Measurements from ENCODE around the gene ARMC2.

ARMC2 gene

GRCh38 chr6:108982154-108983113, 134.2 kb downstream of the ARMC2 start:
- Histone ChIP-seq H3K9me3 (ENCODE audit: control insufficient read depth, low read length) (no peaks in the 10 kb centered on the region), H3K27ac (ENCODE audit: insufficient read depth, low read depth, low read length, poor library complexity, severe bottlenecking) (no peak overlapping the region), H3K4me1 (ENCODE audit: control insufficient read depth, insufficient read depth, low read length) (no peaks in the 10 kb centered on the region), H3K36me3 (ENCODE audit: control insufficient read depth, insufficient read depth, low read length) (no peaks in the 10 kb centered on the region), H3K4me3 (ENCODE audit: insufficient read depth, low read depth, low read length) (no peak overlapping the region), H3K27me3 (ENCODE audit: control insufficient read depth, insufficient read depth, low read length, poor library complexity, severe bottlenecking) (no peaks in the 10 kb centered on the region)
- WGBS, 2 experiments: 94 to 95% methylated on average over 9 of the region's 10 CpGs

- no peak overlapping the region for H3K27ac ChIP-seq (ENCODE audit: insufficient read depth, low read depth, low read length, poor library complexity, severe bottlenecking)
- no peaks in the 10 kb centered on the region for H3K4me1 ChIP-seq (ENCODE audit: control insufficient read depth, insufficient read depth, low read length)
- no peaks in the 10 kb centered on the region for H3K9me3 ChIP-seq (ENCODE audit: control insufficient read depth, low read length)
- WGBS, 2 experiments: 88 to 92% methylated on average over 1 of the region's 1 CpG
- no peaks in the 10 kb centered on the region for H3K36me3 ChIP-seq (ENCODE audit: control insufficient read depth, insufficient read depth, low read length)
- no peaks in the 10 kb centered on the region for H3K27me3 ChIP-seq (ENCODE audit: control insufficient read depth, insufficient read depth, low read length, poor library complexity, severe bottlenecking)
- no peak overlapping the region for H3K4me3 ChIP-seq (ENCODE audit: insufficient read depth, low read depth, low read length)
Observed at GRCh38 chr6:108983151-108983550, 134.9 kb downstream of the ARMC2 start.

GRCh38 chr6:108985301-108985700, 137.1 kb downstream of the ARMC2 start:
- H3K27me3 ChIP-seq (ENCODE audit: control insufficient read depth, insufficient read depth, low read length, poor library complexity, severe bottlenecking): no peaks in the 10 kb centered on the region
- H3K4me1 ChIP-seq (ENCODE audit: control insufficient read depth, insufficient read depth, low read length): no peaks in the 10 kb centered on the region
- no peak overlapping the region for H3K4me3 ChIP-seq (ENCODE audit: insufficient read depth, low read depth, low read length)
- no peak overlapping the region for H3K27ac ChIP-seq (ENCODE audit: insufficient read depth, low read depth, low read length, poor library complexity, severe bottlenecking)
- peaks cover 1% of the 10 kb centered on the region for H3K36me3 ChIP-seq (ENCODE audit: control insufficient read depth, insufficient read depth, low read length)
- no peaks in the 10 kb centered on the region for H3K9me3 ChIP-seq (ENCODE audit: control insufficient read depth, low read length)

GRCh38 chr6:108987156-108987555, 138.9 kb downstream of the ARMC2 start:
- Histone ChIP-seq H3K27me3 (ENCODE audit: control insufficient read depth, insufficient read depth, low read length, poor library complexity, severe bottlenecking) (no peaks in the 10 kb centered on the region), H3K4me1 (ENCODE audit: control insufficient read depth, insufficient read depth, low read length) (no peaks in the 10 kb centered on the region), H3K36me3 (ENCODE audit: control insufficient read depth, insufficient read depth, low read length) (peaks cover 6% of the 10 kb centered on the region), H3K4me3 (ENCODE audit: insufficient read depth, low read depth, low read length) (no peak overlapping the region), H3K27ac (ENCODE audit: insufficient read depth, low read depth, low read length, poor library complexity, severe bottlenecking) (no peak overlapping the region), H3K9me3 (ENCODE audit: control insufficient read depth, low read length) (no peaks in the 10 kb centered on the region)

GRCh38 chr6:108988296-108988695, 140.1 kb downstream of the ARMC2 start:
- no peak overlapping the region for H3K27ac ChIP-seq (ENCODE audit: insufficient read depth, low read depth, low read length, poor library complexity, severe bottlenecking)

GRCh38 chr6:108988765-108989164, 140.5 kb downstream of the ARMC2 start:
- no peak overlapping the region for H3K4me3 ChIP-seq (ENCODE audit: insufficient read depth, low read depth, low read length)
- no peak overlapping the region for H3K27ac ChIP-seq (ENCODE audit: insufficient read depth, low read depth, low read length, poor library complexity, severe bottlenecking)
- no peaks in the 10 kb centered on the region for H3K9me3 ChIP-seq (ENCODE audit: control insufficient read depth, low read length)
- peaks cover 6% of the 10 kb centered on the region for H3K36me3 ChIP-seq (ENCODE audit: control insufficient read depth, insufficient read depth, low read length)
- WGBS, 2 experiments: 86 to 94% methylated on average over 5 of the region's 5 CpGs
- no peaks in the 10 kb centered on the region for H3K4me1 ChIP-seq (ENCODE audit: control insufficient read depth, insufficient read depth, low read length)
- H3K27me3 ChIP-seq (ENCODE audit: control insufficient read depth, insufficient read depth, low read length, poor library complexity, severe bottlenecking): no peaks in the 10 kb centered on the region

More at GRCh38 chr6:108988296-108988695, 140.1 kb downstream of the ARMC2 start:
- no peaks in the 10 kb centered on the region for H3K4me1 ChIP-seq (ENCODE audit: control insufficient read depth, insufficient read depth, low read length)
- H3K4me3 ChIP-seq (ENCODE audit: insufficient read depth, low read depth, low read length): no peak overlapping the region
- no peaks in the 10 kb centered on the region for H3K9me3 ChIP-seq (ENCODE audit: control insufficient read depth, low read length)
- H3K36me3 ChIP-seq (ENCODE audit: control insufficient read depth, insufficient read depth, low read length): peaks cover 6% of the 10 kb centered on the region
- H3K27me3 ChIP-seq (ENCODE audit: control insufficient read depth, insufficient read depth, low read length, poor library complexity, severe bottlenecking): no peaks in the 10 kb centered on the region
- 94 to 100% methylated on average over 2 to 3 of the region's 3 CpGs for WGBS, 2 experiments

GRCh38 chr6:108989700-108990099, 141.5 kb downstream of the ARMC2 start:
- Histone ChIP-seq H3K36me3 (ENCODE audit: control insufficient read depth, insufficient read depth, low read length) (peaks cover 6% of the 10 kb centered on the region), H3K27ac (ENCODE audit: insufficient read depth, low read depth, low read length, poor library complexity, severe bottlenecking) (no peak overlapping the region), H3K4me3 (ENCODE audit: insufficient read depth, low read depth, low read length) (no peak overlapping the region), H3K4me1 (ENCODE audit: control insufficient read depth, insufficient read depth, low read length) (no peaks in the 10 kb centered on the region), H3K27me3 (ENCODE audit: control insufficient read depth, insufficient read depth, low read length, poor library complexity, severe bottlenecking) (no peaks in the 10 kb centered on the region), H3K9me3 (ENCODE audit: control insufficient read depth, low read length) (no peaks in the 10 kb centered on the region)
- 95 to 96% methylated on average over 3 of the region's 3 CpGs for WGBS, 2 experiments

- Histone ChIP-seq H3K27me3 (ENCODE audit: control insufficient read depth, insufficient read depth, low read length, poor library complexity, severe bottlenecking) (no peaks in the 10 kb centered on the region), H3K9me3 (ENCODE audit: control insufficient read depth, low read length) (no peaks in the 10 kb centered on the region), H3K36me3 (ENCODE audit: control insufficient read depth, insufficient read depth, low read length) (peaks cover 6% of the 10 kb centered on the region), H3K27ac (ENCODE audit: insufficient read depth, low read depth, low read length, poor library complexity, severe bottlenecking) (no peak overlapping the region), H3K4me3 (ENCODE audit: insufficient read depth, low read depth, low read length) (no peak overlapping the region), H3K4me1 (ENCODE audit: control insufficient read depth, insufficient read depth, low read length) (no peaks in the 10 kb centered on the region)
- 83 to 85% methylated on average over 3 of the region's 3 CpGs for WGBS, 2 experiments
Observed at GRCh38 chr6:108993876-108994275, 145.7 kb downstream of the ARMC2 start.

GRCh38 chr6:108995296-108995695, 147.1 kb downstream of the ARMC2 start:
- Histone ChIP-seq H3K27me3 (ENCODE audit: control insufficient read depth, insufficient read depth, low read length, poor library complexity, severe bottlenecking) (no peaks in the 10 kb centered on the region), H3K4me3 (ENCODE audit: insufficient read depth, low read depth, low read length) (no peak overlapping the region), H3K9me3 (ENCODE audit: control insufficient read depth, low read length) (no peaks in the 10 kb centered on the region), H3K36me3 (ENCODE audit: control insufficient read depth, insufficient read depth, low read length) (peaks cover 7% of the 10 kb centered on the region), H3K4me1 (ENCODE audit: control insufficient read depth, insufficient read depth, low read length) (no peaks in the 10 kb centered on the region), H3K27ac (ENCODE audit: insufficient read depth, low read depth, low read length, poor library complexity, severe bottlenecking) (no peak overlapping the region)

GRCh38 chr6:108996208-108996607, 148.0 kb downstream of the ARMC2 start:
- 86 to 87% methylated on average over 1 of the region's 1 CpG for WGBS, 2 experiments
- Histone ChIP-seq H3K27me3 (ENCODE audit: control insufficient read depth, insufficient read depth, low read length, poor library complexity, severe bottlenecking) (no peaks in the 10 kb centered on the region), H3K27ac (ENCODE audit: insufficient read depth, low read depth, low read length, poor library complexity, severe bottlenecking) (no peak overlapping the region), H3K36me3 (ENCODE audit: control insufficient read depth, insufficient read depth, low read length) (peaks cover 3% of the 10 kb centered on the region), H3K4me1 (ENCODE audit: control insufficient read depth, insufficient read depth, low read length) (no peaks in the 10 kb centered on the region), H3K9me3 (ENCODE audit: control insufficient read depth, low read length) (no peaks in the 10 kb centered on the region), H3K4me3 (ENCODE audit: insufficient read depth, low read depth, low read length) (no peak overlapping the region)
